ENCODE data around the gene SNED1. TPM values are rescaled to one million over a fixed set of nuclear protein-coding genes. Genes with fewer than 3 reads are reported as not detected.

The SNED1 gene
- polyA plus RNA-seq, 3 donors: 0.02 to 3.4 (median 0.12) TPM

- H3K9ac ChIP-seq (ENCODE audit: insufficient read depth, low read length, poor library complexity, severe bottlenecking): no peak overlapping the region
- H2AFZ ChIP-seq (ENCODE audit: insufficient read depth, low read depth, low read length, poor library complexity, severe bottlenecking): no peak overlapping the region
- no peak overlapping the region for H3K4me3 Mint-ChIP-seq
- H3K4me1 ChIP-seq (ENCODE audit: control insufficient read depth in 1 of 2, insufficient read depth in 2 of 2, low read length in 2 of 2): no peaks in the 10 kb centered on the region
- no peaks in the 10 kb centered on the region for H4K20me1 ChIP-seq (ENCODE audit: insufficient read depth, low read length)
- H3K27me3 ChIP-seq (ENCODE audit: control insufficient read depth in 2 of 2, insufficient read depth in 2 of 2, low read length in 2 of 2): no peaks in the 10 kb centered on the region
- H3K36me3 Mint-ChIP-seq: no peaks in the 10 kb centered on the region
- H3K9me3 ChIP-seq (replicated peaks in 1 of 2; ENCODE audit: control insufficient read depth in 1 of 2, insufficient read depth in 1 of 2, low read length in 2 of 2): no peaks in the 10 kb centered on the region
- no peak overlapping the region for H3K4me3 ChIP-seq (replicated peaks in 1 of 3; ENCODE audit: low read depth in 2 of 3, low read length in 3 of 3)
- DNase-seq: no peak
- no peak overlapping the region for H3K27ac Mint-ChIP-seq
- intact Hi-C loops (cut with micrococcal nuclease): no loop called here
- H3K36me3 ChIP-seq (replicated peaks in 1 of 2; ENCODE audit: control insufficient read depth in 1 of 2, insufficient read depth in 2 of 2, low read length in 2 of 2): no peaks in the 10 kb centered on the region
- peaks cover 2% of the 10 kb centered on the region for H3K4me1 Mint-ChIP-seq
- no peak for TF ChIP-seq CTCF (IDR thresholded peaks at IDR 0.05)
- H3K79me2 ChIP-seq (ENCODE audit: insufficient read depth, low read length): no peaks in the 10 kb centered on the region
- H3K9me3 Mint-ChIP-seq: no peaks in the 10 kb centered on the region
- H3K27me3 Mint-ChIP-seq (ENCODE audit: low read depth in 3 of 3): peaks cover 1 to 4% (median 2%) of the 10 kb centered on the region in 3 donors
- no peak overlapping the region for H3K4me2 ChIP-seq (replicated peaks; ENCODE audit: extremely low read depth, low read length, poor library complexity, severe bottlenecking)
- WGBS (ENCODE audit: insufficient coverage): 89% methylated on average over 10 of the region's 14 CpGs
- no peak overlapping the region for H3K27ac ChIP-seq (ENCODE audit: low read depth in 1 of 2, low read length in 2 of 2)
Observed at GRCh38 chr2:240952496-240953246, 45.7 kb upstream of the SNED1 start.

DNA sequence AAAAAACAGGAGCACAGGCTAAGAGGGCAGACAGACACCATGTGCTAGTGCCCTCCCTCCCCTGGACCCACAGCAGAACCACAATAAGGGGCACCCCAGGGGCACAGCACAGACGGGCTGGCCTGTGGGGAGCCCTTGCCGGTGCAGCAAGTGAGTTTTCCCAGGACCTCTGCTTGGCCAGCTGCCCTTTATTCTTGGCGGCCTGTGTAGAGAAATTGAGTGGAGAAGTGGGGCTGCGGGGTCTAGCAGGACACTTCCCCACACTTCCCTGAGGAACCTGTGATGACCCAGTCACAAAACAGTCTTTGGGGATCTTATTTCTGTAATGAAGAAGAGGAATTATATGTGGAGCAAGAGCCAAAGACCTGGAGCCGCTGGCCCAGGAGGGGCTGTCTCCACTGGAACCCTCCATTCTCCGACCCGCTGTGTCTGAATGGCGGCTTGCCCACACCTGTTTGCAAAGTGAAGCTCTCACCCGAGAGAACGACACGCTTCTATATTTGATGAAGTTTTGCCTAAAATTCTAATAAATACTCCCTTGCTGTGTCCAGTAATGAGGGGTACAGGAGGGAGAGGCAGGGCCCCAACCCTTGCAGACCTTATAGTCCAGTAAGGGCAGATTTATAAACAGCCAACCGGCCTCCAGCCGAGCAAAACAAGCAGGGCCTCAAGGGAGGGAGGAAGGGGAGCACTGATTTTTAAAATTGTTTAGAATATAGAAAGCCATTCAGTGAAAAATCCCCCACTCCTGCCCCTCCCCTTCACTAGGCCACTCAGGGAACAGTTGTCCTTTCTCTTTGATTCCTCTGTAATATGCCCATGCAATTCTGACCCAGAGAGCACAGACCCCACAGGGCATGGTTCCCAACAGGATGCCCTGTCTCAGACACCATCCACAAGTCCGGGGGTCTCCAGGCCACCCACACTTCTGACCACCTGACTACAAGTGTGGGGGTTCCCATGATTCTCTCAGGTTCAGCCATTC is 44.7 kb upstream of the SNED1 start:
- H3K4me3 Mint-ChIP-seq: no peak overlapping the region
- TF ChIP-seq CTCF (IDR thresholded peaks at IDR 0.05): no peak
- intact Hi-C loops (cut with micrococcal nuclease): no loop called here
- no peaks in the 10 kb centered on the region for H3K36me3 Mint-ChIP-seq
- no peaks in the 10 kb centered on the region for H3K4me1 ChIP-seq (ENCODE audit: control insufficient read depth in 1 of 2, insufficient read depth in 2 of 2, low read length in 2 of 2)
- no peak overlapping the region for H2AFZ ChIP-seq (ENCODE audit: insufficient read depth, low read depth, low read length, poor library complexity, severe bottlenecking)
- H3K27ac Mint-ChIP-seq: peak overlapping the region in 1 of 7 donors; percentile 5
- H3K79me2 ChIP-seq (ENCODE audit: insufficient read depth, low read length): no peaks in the 10 kb centered on the region
- H3K9ac ChIP-seq (ENCODE audit: insufficient read depth, low read length, poor library complexity, severe bottlenecking): no peak overlapping the region
- H3K36me3 ChIP-seq (replicated peaks in 1 of 2; ENCODE audit: control insufficient read depth in 1 of 2, insufficient read depth in 2 of 2, low read length in 2 of 2): no peaks in the 10 kb centered on the region
- H3K9me3 ChIP-seq (replicated peaks in 1 of 2; ENCODE audit: control insufficient read depth in 1 of 2, insufficient read depth in 1 of 2, low read length in 2 of 2): no peaks in the 10 kb centered on the region
- peaks cover 1 to 4% (median 2%) of the 10 kb centered on the region in 3 donors for H3K27me3 Mint-ChIP-seq (ENCODE audit: low read depth in 3 of 3)
- no peaks in the 10 kb centered on the region for H3K9me3 Mint-ChIP-seq
- H3K4me1 Mint-ChIP-seq: peaks cover 2% of the 10 kb centered on the region
- no peak overlapping the region for H3K4me2 ChIP-seq (replicated peaks; ENCODE audit: extremely low read depth, low read length, poor library complexity, severe bottlenecking)
- no peaks in the 10 kb centered on the region for H4K20me1 ChIP-seq (ENCODE audit: insufficient read depth, low read length)
- no peak overlapping the region for H3K27ac ChIP-seq (ENCODE audit: low read depth in 1 of 2, low read length in 2 of 2)
- no peak for DNase-seq
- no peak overlapping the region for H3K4me3 ChIP-seq (replicated peaks in 1 of 3; ENCODE audit: low read depth in 2 of 3, low read length in 3 of 3)
- H3K27me3 ChIP-seq (ENCODE audit: control insufficient read depth in 2 of 2, insufficient read depth in 2 of 2, low read length in 2 of 2): no peaks in the 10 kb centered on the region
- no CpG with 5 or more reads among the region's 14 CpGs for WGBS (ENCODE audit: insufficient coverage)

All from CD14-positive monocyte (primary cell).